ENCODE measurements around the gene GJC2. TPM values are rescaled to one million over a fixed set of nuclear protein-coding genes. Genes with fewer than 3 reads are reported as not detected.

The GJC2 gene
- total RNA-seq, 1 experiment from 2014 or later = 0.76 TPM

DNA sequence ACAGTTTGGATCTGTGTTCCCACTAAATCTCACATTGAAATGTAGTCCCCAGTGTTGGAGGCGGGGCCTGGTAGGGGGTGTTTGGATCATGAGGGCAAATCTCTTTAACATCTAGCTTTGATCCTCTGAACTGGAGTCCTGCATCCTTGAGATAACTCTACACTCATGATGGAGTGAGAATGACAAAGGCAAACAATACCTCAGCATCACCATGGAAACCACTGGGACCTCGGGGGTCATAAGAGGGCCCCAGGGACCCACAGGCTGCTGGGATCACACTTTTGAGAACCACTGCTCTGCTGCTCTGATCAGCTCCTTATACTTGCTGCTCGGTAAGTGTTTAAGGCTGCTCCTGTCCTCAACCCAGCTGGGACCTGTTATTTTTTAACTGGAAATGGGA, 44.7 kb downstream of the GJC2 start:
- Histone ChIP-seq H3K27ac (ENCODE audit: low read depth, low read length) (no peak overlapping the region), H3K36me3 (ENCODE audit: control insufficient read depth in 1 of 2, insufficient read depth in 2 of 2, low read length in 2 of 2) (no peaks in the 10 kb centered on the region), H2AFZ (ENCODE audit: low read depth, low read length, poor library complexity, severe bottlenecking) (no peak overlapping the region), H3K27me3 (ENCODE audit: insufficient read depth, low read length) (no peaks in the 10 kb centered on the region), H4K20me1 (ENCODE audit: insufficient read depth) (no peaks in the 10 kb centered on the region), H3K79me2 (ENCODE audit: insufficient read depth, low read length) (no peaks in the 10 kb centered on the region), H3K4me2 (ENCODE audit: low read length) (no peak overlapping the region), H3K9me3 (ENCODE audit: control insufficient read depth in 1 of 2, insufficient read depth in 1 of 2, low read depth in 1 of 2, low read length in 2 of 2) (peaks cover 4 to 13% of the 10 kb centered on the region in 2 experiments; a peak in 3 of 4 replicates), H3K9ac (ENCODE audit: low read length) (no peak overlapping the region), H3K4me1 (ENCODE audit: control insufficient read depth in 1 of 2, insufficient read depth in 2 of 2, low read length in 2 of 2) (no peaks in the 10 kb centered on the region), H3K9me2 (ENCODE audit: insufficient read depth) (no peaks in the 10 kb centered on the region), H3K4me3 (replicated peaks in 1 of 2; ENCODE audit: low read depth in 1 of 2, low read length in 2 of 2) (no peak overlapping the region)
- no TSS peak for BruUV-seq (replicated peaks)
- intact Hi-C loops (cut with micrococcal nuclease) = no loop called here
- ATAC-seq (no peak), DNase-seq (ENCODE audit: low read depth, low spot score) (no peak)
- ChIA-PET POLR2A (no interaction called here), CTCF (no interaction called here), RAD21 (ENCODE audit: low non-redundant PET in 1 of 2, low total read pairs in 2 of 2, uncharacterized antibody in 2 of 2, unreplicated experiment in 2 of 2) (no interaction called here)
- TF ChIP-seq SP1 (IDR thresholded peaks at IDR 0.05; ENCODE audit: low read depth) (no peak), ZNF274 (IDR thresholded peaks at IDR 0.05; ENCODE audit: low read depth, low read length) (no peak), EZH2 (IDR thresholded peaks at IDR 0.05) (no peak), CEBPB (IDR thresholded peaks at IDR 0.05; ENCODE audit: low read depth) (no peak), SIN3A (IDR thresholded peaks at IDR 0.05; ENCODE audit: low read depth) (no peak), ELF1 (IDR thresholded peaks at IDR 0.05; ENCODE audit: borderline replicate concordance, low read depth) (no peak), EZH2phosphoT487 (IDR thresholded peaks at IDR 0.05; ENCODE audit: borderline replicate concordance) (no peak), ZFX (IDR thresholded peaks at IDR 0.05) (no peak), EGR1 (IDR thresholded peaks at IDR 0.05; ENCODE audit: low read depth) (no peak), POLR2AphosphoS5 (IDR thresholded peaks at IDR 0.05; ENCODE audit: low read depth, low read length) (no peak), FOSL1 (IDR thresholded peaks at IDR 0.05; ENCODE audit: low read depth) (no peak), JUND (IDR thresholded peaks at IDR 0.05) (no peak), TCF7L2 (IDR thresholded peaks at IDR 0.05; ENCODE audit: borderline replicate concordance, extremely low read depth, insufficient read depth, insufficient read length) (no peak), YY1 (IDR thresholded peaks at IDR 0.05; ENCODE audit: extremely low read depth, insufficient replicate concordance, low read depth, low read length) (no peak)
- TF ChIP-seq, protein P1, sequence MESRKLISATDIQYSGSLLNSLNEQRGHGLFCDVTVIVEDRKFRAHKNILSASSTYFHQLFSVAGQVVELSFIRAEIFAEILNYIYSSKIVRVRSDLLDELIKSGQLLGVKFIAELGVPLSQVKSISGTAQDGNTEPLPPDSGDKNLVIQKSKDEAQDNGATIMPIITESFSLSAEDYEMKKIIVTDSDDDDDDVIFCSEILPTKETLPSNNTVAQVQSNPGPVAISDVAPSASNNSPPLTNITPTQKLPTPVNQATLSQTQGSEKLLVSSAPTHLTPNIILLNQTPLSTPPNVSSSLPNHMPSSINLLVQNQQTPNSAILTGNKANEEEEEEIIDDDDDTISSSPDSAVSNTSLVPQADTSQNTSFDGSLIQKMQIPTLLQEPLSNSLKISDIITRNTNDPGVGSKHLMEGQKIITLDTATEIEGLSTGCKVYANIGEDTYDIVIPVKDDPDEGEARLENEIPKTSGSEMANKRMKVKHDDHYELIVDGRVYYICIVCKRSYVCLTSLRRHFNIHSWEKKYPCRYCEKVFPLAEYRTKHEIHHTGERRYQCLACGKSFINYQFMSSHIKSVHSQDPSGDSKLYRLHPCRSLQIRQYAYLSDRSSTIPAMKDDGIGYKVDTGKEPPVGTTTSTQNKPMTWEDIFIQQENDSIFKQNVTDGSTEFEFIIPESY (IDR thresholded peaks at IDR 0.05; ENCODE audit: extremely low read depth, insufficient replicate concordance, low read length) = no peak
- TF ChIP-seq, protein P2, sequence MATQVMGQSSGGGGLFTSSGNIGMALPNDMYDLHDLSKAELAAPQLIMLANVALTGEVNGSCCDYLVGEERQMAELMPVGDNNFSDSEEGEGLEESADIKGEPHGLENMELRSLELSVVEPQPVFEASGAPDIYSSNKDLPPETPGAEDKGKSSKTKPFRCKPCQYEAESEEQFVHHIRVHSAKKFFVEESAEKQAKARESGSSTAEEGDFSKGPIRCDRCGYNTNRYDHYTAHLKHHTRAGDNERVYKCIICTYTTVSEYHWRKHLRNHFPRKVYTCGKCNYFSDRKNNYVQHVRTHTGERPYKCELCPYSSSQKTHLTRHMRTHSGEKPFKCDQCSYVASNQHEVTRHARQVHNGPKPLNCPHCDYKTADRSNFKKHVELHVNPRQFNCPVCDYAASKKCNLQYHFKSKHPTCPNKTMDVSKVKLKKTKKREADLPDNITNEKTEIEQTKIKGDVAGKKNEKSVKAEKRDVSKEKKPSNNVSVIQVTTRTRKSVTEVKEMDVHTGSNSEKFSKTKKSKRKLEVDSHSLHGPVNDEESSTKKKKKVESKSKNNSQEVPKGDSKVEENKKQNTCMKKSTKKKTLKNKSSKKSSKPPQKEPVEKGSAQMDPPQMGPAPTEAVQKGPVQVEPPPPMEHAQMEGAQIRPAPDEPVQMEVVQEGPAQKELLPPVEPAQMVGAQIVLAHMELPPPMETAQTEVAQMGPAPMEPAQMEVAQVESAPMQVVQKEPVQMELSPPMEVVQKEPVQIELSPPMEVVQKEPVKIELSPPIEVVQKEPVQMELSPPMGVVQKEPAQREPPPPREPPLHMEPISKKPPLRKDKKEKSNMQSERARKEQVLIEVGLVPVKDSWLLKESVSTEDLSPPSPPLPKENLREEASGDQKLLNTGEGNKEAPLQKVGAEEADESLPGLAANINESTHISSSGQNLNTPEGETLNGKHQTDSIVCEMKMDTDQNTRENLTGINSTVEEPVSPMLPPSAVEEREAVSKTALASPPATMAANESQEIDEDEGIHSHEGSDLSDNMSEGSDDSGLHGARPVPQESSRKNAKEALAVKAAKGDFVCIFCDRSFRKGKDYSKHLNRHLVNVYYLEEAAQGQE (IDR thresholded peaks at IDR 0.05; ENCODE audit: low read depth) = no peak
- TF ChIP-seq, protein P3, sequence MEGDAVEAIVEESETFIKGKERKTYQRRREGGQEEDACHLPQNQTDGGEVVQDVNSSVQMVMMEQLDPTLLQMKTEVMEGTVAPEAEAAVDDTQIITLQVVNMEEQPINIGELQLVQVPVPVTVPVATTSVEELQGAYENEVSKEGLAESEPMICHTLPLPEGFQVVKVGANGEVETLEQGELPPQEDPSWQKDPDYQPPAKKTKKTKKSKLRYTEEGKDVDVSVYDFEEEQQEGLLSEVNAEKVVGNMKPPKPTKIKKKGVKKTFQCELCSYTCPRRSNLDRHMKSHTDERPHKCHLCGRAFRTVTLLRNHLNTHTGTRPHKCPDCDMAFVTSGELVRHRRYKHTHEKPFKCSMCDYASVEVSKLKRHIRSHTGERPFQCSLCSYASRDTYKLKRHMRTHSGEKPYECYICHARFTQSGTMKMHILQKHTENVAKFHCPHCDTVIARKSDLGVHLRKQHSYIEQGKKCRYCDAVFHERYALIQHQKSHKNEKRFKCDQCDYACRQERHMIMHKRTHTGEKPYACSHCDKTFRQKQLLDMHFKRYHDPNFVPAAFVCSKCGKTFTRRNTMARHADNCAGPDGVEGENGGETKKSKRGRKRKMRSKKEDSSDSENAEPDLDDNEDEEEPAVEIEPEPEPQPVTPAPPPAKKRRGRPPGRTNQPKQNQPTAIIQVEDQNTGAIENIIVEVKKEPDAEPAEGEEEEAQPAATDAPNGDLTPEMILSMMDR (IDR thresholded peaks at IDR 0.05 in 2 of 3, conservative IDR thresholded peaks at IDR 0.05 in 1 of 3; ENCODE audit: borderline replicate concordance in 1 of 3, insufficient read depth in 1 of 3, low read depth in 2 of 3, low read length in 2 of 3) = no peak
- TF ChIP-seq, protein P4, sequence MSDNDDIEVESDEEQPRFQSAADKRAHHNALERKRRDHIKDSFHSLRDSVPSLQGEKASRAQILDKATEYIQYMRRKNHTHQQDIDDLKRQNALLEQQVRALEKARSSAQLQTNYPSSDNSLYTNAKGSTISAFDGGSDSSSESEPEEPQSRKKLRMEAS (IDR thresholded peaks at IDR 0.05) = no peak
- TF ChIP-seq, protein P5, sequence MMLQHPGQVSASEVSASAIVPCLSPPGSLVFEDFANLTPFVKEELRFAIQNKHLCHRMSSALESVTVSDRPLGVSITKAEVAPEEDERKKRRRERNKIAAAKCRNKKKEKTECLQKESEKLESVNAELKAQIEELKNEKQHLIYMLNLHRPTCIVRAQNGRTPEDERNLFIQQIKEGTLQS (IDR thresholded peaks at IDR 0.05) = no peak

Measured in HCT116 (cell line).